Measurements from ENCODE around the gene RARRES2. TPM values are rescaled to one million over a fixed set of nuclear protein-coding genes. Genes with fewer than 3 reads are reported as not detected.
A peak's percentile ranks its signal among the peaks of the same experiment; 100 is the strongest.
"Not testable (repeated sequence)": the region's sequence is repeated elsewhere in the genome, so short reads cannot be mapped to it uniquely, and the experiment has no call there.

Gene RARRES2
- total RNA-seq, 6 donors from 2014 or later: 54.2 to 303 (median 160) TPM

- TF ChIP-seq CTCF (IDR thresholded peaks at IDR 0.05): peak in 4 of 6 experiments; percentile 28 to 71 (median 46)
- TF ChIP-seq POLR2A (IDR thresholded peaks at IDR 0.05): peak in 2 of 4 donors; percentile 40 to 66
- TF ChIP-seq POLR2AphosphoS5 (IDR thresholded peaks at IDR 0.05): peak in 1 of 2 donors; percentile 49
- TF ChIP-seq EP300 (IDR thresholded peaks at IDR 0.05): no peak
- Histone ChIP-seq H3K4me1 (peaks cover 20 to 43% (median 37%) of the 10 kb centered on the region in 4 donors), H3K36me3 (no peaks in the 10 kb centered on the region), H3K9me3 (no peaks in the 10 kb centered on the region), H3K27me3 (no peaks in the 10 kb centered on the region), H3K4me3 (peak within 1 kb of the TSS; percentile 42 to 77 (median 62)), H3K27ac (peak within 1 kb of the TSS; percentile 89 to 95 (median 91))
- DNase-seq: peak; percentile 72 to 93
- peak; percentile 77 to 82 for ATAC-seq (ENCODE audit: low FRiP score in 2 of 2)
- 9 to 15% methylated on average over 10 to 54 of the region's 82 CpGs for WGBS, 2 donors
Observed at GRCh38 chr7:150322833-150323681, 18.4 kb downstream of the RARRES2 start, which contains the start of the genes ACTR3C and LRRC61. Gene ACTR3C, minus strand, starts transcription at chr7:150323545. Its CDS starts 28,249 bp downstream, at chr7:150295296. Gene LRRC61, plus strand, starts transcription at chr7:150323355. Its CDS starts 13,507 bp downstream, at chr7:150336862.

- Histone ChIP-seq H3K27me3 (no peaks in the 10 kb centered on the region), H3K4me3 (peak overlapping the region; percentile 42 to 77 (median 62)), H3K9me3 (no peaks in the 10 kb centered on the region), H3K36me3 (no peaks in the 10 kb centered on the region), H3K4me1 (peaks cover 20 to 43% (median 37%) of the 10 kb centered on the region in 4 donors), H3K27ac (peak overlapping the region; percentile 89 to 95 (median 91))
- WGBS, 2 donors: 54 to 69% methylated on average over 4 of the region's 4 CpGs
- TF ChIP-seq CTCF (IDR thresholded peaks at IDR 0.05) (no peak), POLR2A (IDR thresholded peaks at IDR 0.05) (no peak), POLR2AphosphoS5 (IDR thresholded peaks at IDR 0.05) (no peak), EP300 (IDR thresholded peaks at IDR 0.05) (no peak)
- no peak for ATAC-seq (ENCODE audit: low FRiP score in 2 of 2)
- DNase-seq: no peak
Observed at GRCh38 chr7:150322114-150322832, 19.2 kb downstream of the RARRES2 start.

- H3K9me3 ChIP-seq: no peaks in the 10 kb centered on the region
- DNase-seq: no peak
- TF ChIP-seq EP300 (IDR thresholded peaks at IDR 0.05) (no peak), CTCF (IDR thresholded peaks at IDR 0.05) (no peak), POLR2AphosphoS5 (IDR thresholded peaks at IDR 0.05) (no peak), POLR2A (IDR thresholded peaks at IDR 0.05) (no peak)
Observed at GRCh38 chr7:150321788-150322113, 19.7 kb downstream of the RARRES2 start.

GRCh38 chr7:150317748-150318444 lies 23.5 kb downstream of the RARRES2 start:
- no peaks in the 10 kb centered on the region for H3K36me3 ChIP-seq
- TF ChIP-seq POLR2AphosphoS5 (IDR thresholded peaks at IDR 0.05): no peak
- no peak for TF ChIP-seq EP300 (IDR thresholded peaks at IDR 0.05)
- TF ChIP-seq CTCF (IDR thresholded peaks at IDR 0.05): no peak
- no peak for TF ChIP-seq POLR2A (IDR thresholded peaks at IDR 0.05)
- H3K9me3 ChIP-seq: no peaks in the 10 kb centered on the region
- H3K4me1 ChIP-seq: peaks cover 7 to 22% (median 16%) of the 10 kb centered on the region in 4 donors
- DNase-seq (no peak), ATAC-seq (ENCODE audit: low FRiP score in 2 of 2) (peak in 1 of 2 donors; percentile 80)
- H3K4me3 ChIP-seq: no peak overlapping the region
- H3K27ac ChIP-seq: peak overlapping the region in 1 of 4 donors; percentile 6
- 64 to 69% methylated on average over 7 of the region's 7 CpGs for WGBS, 2 donors
- H3K27me3 ChIP-seq: no peaks in the 10 kb centered on the region

More at GRCh38 chr7:150321788-150322113, 19.7 kb downstream of the RARRES2 start:
- 95 to 100% methylated on average over 3 of the region's 3 CpGs for WGBS, 2 donors
- Histone ChIP-seq H3K4me3 (peak overlapping the region in 1 of 4 donors; percentile 76), H3K36me3 (no peaks in the 10 kb centered on the region), H3K27me3 (no peaks in the 10 kb centered on the region), H3K4me1 (peaks cover 20 to 43% (median 37%) of the 10 kb centered on the region in 4 donors), H3K27ac (peak overlapping the region in 3 of 4 donors; percentile 6 to 90 (median 13))
- ATAC-seq (ENCODE audit: low FRiP score in 2 of 2): no peak

GRCh38 chr7:150316987-150317386 lies 24.4 kb downstream of the RARRES2 start:
- not testable (repeated sequence) for DNase-seq; H3K9me3 ChIP-seq; H3K4me3 ChIP-seq; ATAC-seq (ENCODE audit: low FRiP score in 2 of 2); H3K36me3 ChIP-seq; H3K27me3 ChIP-seq
- H3K27ac ChIP-seq: peak overlapping the region in 1 of 4 donors; percentile 6
- H3K4me1 ChIP-seq: peaks cover 0 to 13% (median 9%) of the 10 kb centered on the region in 4 donors
- 69 to 74% methylated on average over 6 of the region's 6 CpGs for WGBS, 2 donors

Measured in upper lobe of left lung (tissue), 6 donors.